HAP-1 (cell line): ENCODE measurements around the gene F10.

Experiments used
- DNase-seq, 2 experiments: peaks; one replicate each; pipeline ENCODE4 v3.0.0-alpha.2; 2016 to 2020; ENCODE audit warnings: low spot score in 2 of 2
- H3K27me3 ChIP-seq: fragments of 250-450 bp; sonication (Bioruptor Pico); 2 replicates; pipeline ENCODE4 v1.5.1; 2020; ENCODE audit warnings: low read depth, mild to moderate bottlenecking, moderate library complexity
- H3K36me3 ChIP-seq: fragments of 250-450 bp; sonication (Bioruptor Pico); replicated peaks from 2 replicates; pipeline ENCODE4 v1.5.1; 2020; ENCODE audit warnings: mild to moderate bottlenecking
- H3K4me1 ChIP-seq: fragments of 250-450 bp; sonication (Bioruptor Pico); 2 replicates; pipeline ENCODE4 v1.5.1; 2020; ENCODE audit warnings: mild to moderate bottlenecking
- H3K4me3 ChIP-seq: fragments of 250-450 bp; sonication (Bioruptor Pico); 2 replicates; pipeline ENCODE4 v1.5.1; 2020; ENCODE audit warnings: mild to moderate bottlenecking, moderate library complexity
- H3K9me3 ChIP-seq: fragments of 250-450 bp; sonication (Bioruptor Pico); 2 replicates; pipeline ENCODE4 v1.5.1; 2020; ENCODE audit warnings: mild to moderate bottlenecking, moderate library complexity
- in situ Hi-C: fragments of 300-500 bp; cut with MboI; formaldehyde crosslinking; loops from 3 replicates; pipeline ENCODE4 v1.14.3; 2020; ENCODE audit warnings: low sequenced_read_pairs, inconsistent platforms, mixed read lengths

Gene F10

GRCh38 chr13:113169277-113170272 is 47.0 kb downstream of the F10 start:
- Histone ChIP-seq H3K4me1 (no peaks in the 10 kb centered on the region), H3K9me3 (no peaks in the 10 kb centered on the region), H3K36me3 (peaks cover 35% of the 10 kb centered on the region), H3K4me3 (no peak overlapping the region), H3K27me3 (no peaks in the 10 kb centered on the region)
- no peak for DNase-seq
- in situ Hi-C loops: no loop called here

GRCh38 chr13:113170511-113170910 is 47.9 kb downstream of the F10 start:
- peaks cover 44% of the 10 kb centered on the region for H3K36me3 ChIP-seq

GRCh38 chr13:113171250-113172125 is 48.9 kb downstream of the F10 start:
- in situ Hi-C loops: no loop called here
- no peak for DNase-seq
- Histone ChIP-seq H3K9me3 (no peaks in the 10 kb centered on the region), H3K27me3 (no peaks in the 10 kb centered on the region), H3K4me1 (no peaks in the 10 kb centered on the region), H3K36me3 (peaks cover 51% of the 10 kb centered on the region), H3K4me3 (no peak overlapping the region)

More at GRCh38 chr13:113170511-113170910, 47.9 kb downstream of the F10 start:
- H3K27me3 ChIP-seq: no peaks in the 10 kb centered on the region
- H3K4me1 ChIP-seq: no peaks in the 10 kb centered on the region
- DNase-seq: no peak
- in situ Hi-C loops: no loop called here
- no peaks in the 10 kb centered on the region for H3K9me3 ChIP-seq
- no peak overlapping the region for H3K4me3 ChIP-seq

- no peak overlapping the region for H3K4me3 ChIP-seq
- no peak for DNase-seq
- no peaks in the 10 kb centered on the region for H3K4me1 ChIP-seq
- peaks cover 59% of the 10 kb centered on the region for H3K36me3 ChIP-seq
- in situ Hi-C loops: no loop called here
- no peaks in the 10 kb centered on the region for H3K27me3 ChIP-seq
- no peaks in the 10 kb centered on the region for H3K9me3 ChIP-seq
Measured at GRCh38 chr13:113172419-113172926, 49.9 kb downstream of the F10 start.

- peaks cover 84% of the 10 kb centered on the region for H3K36me3 ChIP-seq
- no peaks in the 10 kb centered on the region for H3K27me3 ChIP-seq
- in situ Hi-C loops: no loop called here
- H3K4me3 ChIP-seq: no peak overlapping the region
- no peak for DNase-seq
- no peaks in the 10 kb centered on the region for H3K9me3 ChIP-seq
- H3K4me1 ChIP-seq: no peaks in the 10 kb centered on the region
Measured at GRCh38 chr13:113176280-113176679, 53.7 kb downstream of the F10 start.

- Histone ChIP-seq H3K9me3 (no peaks in the 10 kb centered on the region), H3K4me3 (no peak overlapping the region), H3K27me3 (no peaks in the 10 kb centered on the region), H3K4me1 (no peaks in the 10 kb centered on the region), H3K36me3 (peaks cover 81% of the 10 kb centered on the region)
- no peak for DNase-seq
- in situ Hi-C loops: no loop called here
Measured at GRCh38 chr13:113176822-113177221, 54.2 kb downstream of the F10 start.

- H3K4me1 ChIP-seq: no peaks in the 10 kb centered on the region
- H3K36me3 ChIP-seq: peaks cover 80% of the 10 kb centered on the region
- in situ Hi-C loops: no loop called here
- no peak for DNase-seq
- no peak overlapping the region for H3K4me3 ChIP-seq
- no peaks in the 10 kb centered on the region for H3K27me3 ChIP-seq
- no peaks in the 10 kb centered on the region for H3K9me3 ChIP-seq
Measured at GRCh38 chr13:113178070-113178895, 55.7 kb downstream of the F10 start.

- no peaks in the 10 kb centered on the region for H3K9me3 ChIP-seq
- H3K27me3 ChIP-seq: no peaks in the 10 kb centered on the region
- peaks cover 81% of the 10 kb centered on the region for H3K36me3 ChIP-seq
- in situ Hi-C loops: no loop called here
- no peak for DNase-seq
- no peak overlapping the region for H3K4me3 ChIP-seq
- no peaks in the 10 kb centered on the region for H3K4me1 ChIP-seq
Measured at GRCh38 chr13:113178896-113179167, 56.2 kb downstream of the F10 start.

GRCh38 chr13:113179374-113180230 is 57.0 kb downstream of the F10 start:
- no peaks in the 10 kb centered on the region for H3K9me3 ChIP-seq
- H3K36me3 ChIP-seq: peaks cover 81% of the 10 kb centered on the region
- DNase-seq: no peak
- no peaks in the 10 kb centered on the region for H3K27me3 ChIP-seq
- H3K4me1 ChIP-seq: no peaks in the 10 kb centered on the region
- H3K4me3 ChIP-seq: no peak overlapping the region
- in situ Hi-C loops: no loop called here

- Histone ChIP-seq H3K4me1 (no peaks in the 10 kb centered on the region), H3K4me3 (no peak overlapping the region), H3K9me3 (no peaks in the 10 kb centered on the region), H3K36me3 (peaks cover 73% of the 10 kb centered on the region), H3K27me3 (no peaks in the 10 kb centered on the region)
- DNase-seq: no peak
- in situ Hi-C loops: no loop called here
Measured at GRCh38 chr13:113182046-113182445, 59.4 kb downstream of the F10 start.

- no peak overlapping the region for H3K4me3 ChIP-seq
- peaks cover 72% of the 10 kb centered on the region for H3K36me3 ChIP-seq
- in situ Hi-C loops: no loop called here
- DNase-seq: no peak
- H3K4me1 ChIP-seq: no peaks in the 10 kb centered on the region
- H3K27me3 ChIP-seq: no peaks in the 10 kb centered on the region
- H3K9me3 ChIP-seq: no peaks in the 10 kb centered on the region
Measured at GRCh38 chr13:113183450-113184129, 61.0 kb downstream of the F10 start.
